Suprapubic skin (tissue), 4 donors: ENCODE data around the gene PCDH15.

Source experiments
- CTCF ChIP-seq, 2 donors: fragments of 200-600 bp in 1 of 2; fragments of 450-650 bp in 1 of 2; sonication (generic) in 1 of 2; IDR thresholded peaks; one replicate each; pipeline ENCODE4 v1.5.1; 2016 to 2019; ENCODE audit warnings: antibody characterized with exemption in 2 of 2, mild to moderate bottlenecking in 1 of 2, moderate library complexity in 1 of 2
- EP300 ChIP-seq: sonication (generic); formaldehyde crosslinking; IDR thresholded peaks from one replicate; pipeline ENCODE4 v1.6.1; 2017; ENCODE audit warnings: antibody characterized with exemption
- POLR2A ChIP-seq, 2 donors: fragments of 450-650 bp; IDR thresholded peaks; one replicate each; pipeline ENCODE4 v1.6.1; 2017; ENCODE audit warnings: antibody characterized with exemption in 2 of 2, mild to moderate bottlenecking in 2 of 2, moderate library complexity in 2 of 2
- POLR2AphosphoS5 ChIP-seq, 3 donors: sonication (generic); formaldehyde crosslinking; IDR thresholded peaks; one replicate each; pipeline ENCODE4 v1.6.1; 2017; ENCODE audit warnings: antibody characterized with exemption in 3 of 3

GRCh38 chr10:54319341-54319740 lies 481.7 kb downstream of the PCDH15 start:
- TF ChIP-seq POLR2A (IDR thresholded peaks at IDR 0.05) (no peak), CTCF (IDR thresholded peaks at IDR 0.05) (no peak), POLR2AphosphoS5 (IDR thresholded peaks at IDR 0.05) (no peak), EP300 (no peak)
